Activated T-helper 1 cell treated with anti-CD3 and anti-CD28 coated beads, Interleukin-12 subunit alpha, Interleukin-12 subunit beta, Interleukin-2, Interleukin-4 antibody, amounts not matched to agents 30 ng/mL and 10 ng/mL and 1 ng/mL, durations not matched to agents 14 hours and 24 hours and 36 hours (primary cell): ENCODE results near the gene JMY. TPM values are rescaled to one million over a fixed set of nuclear protein-coding genes. Genes with fewer than 3 reads are reported as not detected.
"Not testable (repeated sequence)": the region's sequence is repeated elsewhere in the genome, so short reads cannot be mapped to it uniquely, and the experiment has no call there.

ENCODE experiments used
- DNase-seq: peaks from one replicate; pipeline ENCODE4 v3.0.0; 2021; ENCODE audit warnings: low spot score
- H3K27ac Mint-ChIP-seq: one replicate; pipeline ENCODE4 v1.8.0; 2021; ENCODE audit warnings: mild to moderate bottlenecking, mixed read lengths
- H3K27me3 Mint-ChIP-seq: one replicate; pipeline ENCODE4 v1.8.0; 2022; ENCODE audit warnings: mild to moderate bottlenecking, moderate library complexity, mixed read lengths; ENCODE audit not compliant: insufficient read depth
- H3K36me3 Mint-ChIP-seq: one replicate; pipeline ENCODE4 v1.8.0; 2021; ENCODE audit warnings: low read depth, mixed read lengths
- H3K4me1 Mint-ChIP-seq: one replicate; pipeline ENCODE4 v1.8.0; 2021; ENCODE audit warnings: low read depth, mixed read lengths
- H3K4me3 Mint-ChIP-seq: one replicate; pipeline ENCODE4 v1.8.0; 2021; ENCODE audit warnings: mild to moderate bottlenecking, moderate library complexity, mixed read lengths
- H3K9me3 Mint-ChIP-seq: one replicate; pipeline ENCODE4 v1.8.0; 2021; ENCODE audit warnings: mixed read lengths
- intact Hi-C: fragments of 100-400 bp; cut with micrococcal nuclease; formaldehyde crosslinking; loops from one replicate; pipeline ENCODE4 v1.15.1; 2024
- total RNA-seq: library from RNA; stranded (reverse); gene quantifications from 2 replicates; pipeline ENCODE4 v1.2.3, GENCODE V29; 2022

The JMY gene
- total RNA-seq, 1 donor from 2014 or later, result 5.5 TPM

- Mint-ChIP-seq H3K27me3 (no peaks in the 10 kb centered on the region), H3K27ac (no peak overlapping the region), H3K4me1 (peaks cover 48% of the 10 kb centered on the region), H3K9me3 (no peaks in the 10 kb centered on the region), H3K4me3 (no peak overlapping the region), H3K36me3 (peaks cover 5% of the 10 kb centered on the region)
- no peak for DNase-seq
- intact Hi-C loops, result no loop called here
These were observed 6.5 kb downstream of the JMY start for GRCh38 chr5:79242242-79243039.

- no peak for DNase-seq
- Mint-ChIP-seq H3K4me1 (peaks cover 40% of the 10 kb centered on the region), H3K4me3 (no peak overlapping the region), H3K9me3 (no peaks in the 10 kb centered on the region), H3K36me3 (peaks cover 1% of the 10 kb centered on the region), H3K27ac (no peak overlapping the region), H3K27me3 (no peaks in the 10 kb centered on the region)
- intact Hi-C loops, result no loop called here
These were observed 7.3 kb downstream of the JMY start for GRCh38 chr5:79243224-79243623.

GRCh38 chr5:79254067-79254466 is 18.1 kb downstream of the JMY start:
- H3K27me3 Mint-ChIP-seq, H3K4me3 Mint-ChIP-seq, H3K9me3 Mint-ChIP-seq, H3K27ac Mint-ChIP-seq, H3K4me1 Mint-ChIP-seq, intact Hi-C loops, H3K36me3 Mint-ChIP-seq, DNase-seq: not testable (repeated sequence)

GRCh38 chr5:79255786-79256557 is 20.0 kb downstream of the JMY start:
- intact Hi-C loops, result no loop called here
- H3K36me3 Mint-ChIP-seq, result peaks cover 8% of the 10 kb centered on the region
- no peak for DNase-seq
- no peaks in the 10 kb centered on the region for H3K27me3 Mint-ChIP-seq
- peaks cover 8% of the 10 kb centered on the region for H3K4me1 Mint-ChIP-seq
- no peaks in the 10 kb centered on the region for H3K9me3 Mint-ChIP-seq
- H3K27ac Mint-ChIP-seq, result no peak overlapping the region
- H3K4me3 Mint-ChIP-seq, result no peak overlapping the region

GRCh38 chr5:79256563-79256962 is 20.6 kb downstream of the JMY start:
- H3K4me1 Mint-ChIP-seq, result peaks cover 8% of the 10 kb centered on the region
- intact Hi-C loops, result no loop called here
- peaks cover 8% of the 10 kb centered on the region for H3K36me3 Mint-ChIP-seq
- no peaks in the 10 kb centered on the region for H3K27me3 Mint-ChIP-seq
- H3K27ac Mint-ChIP-seq, result no peak overlapping the region
- H3K9me3 Mint-ChIP-seq, result no peaks in the 10 kb centered on the region
- DNase-seq, result no peak
- no peak overlapping the region for H3K4me3 Mint-ChIP-seq

GRCh38 chr5:79257314-79257713 is 21.4 kb downstream of the JMY start:
- H3K9me3 Mint-ChIP-seq, result no peaks in the 10 kb centered on the region
- intact Hi-C loops, result no loop called here

GRCh38 chr5:79258801-79259200 is 22.9 kb downstream of the JMY start:
- Mint-ChIP-seq H3K9me3 (no peaks in the 10 kb centered on the region), H3K36me3 (peaks cover 5% of the 10 kb centered on the region), H3K27me3 (no peaks in the 10 kb centered on the region), H3K4me3 (no peak overlapping the region), H3K4me1 (peaks cover 15% of the 10 kb centered on the region), H3K27ac (no peak overlapping the region)
- DNase-seq, result no peak
- intact Hi-C loops, result no loop called here

More at GRCh38 chr5:79257314-79257713, 21.4 kb downstream of the JMY start:
- no peaks in the 10 kb centered on the region for H3K27me3 Mint-ChIP-seq
- H3K4me1 Mint-ChIP-seq, result peaks cover 8% of the 10 kb centered on the region
- no peak overlapping the region for H3K4me3 Mint-ChIP-seq
- H3K27ac Mint-ChIP-seq, result no peak overlapping the region
- no peak for DNase-seq
- H3K36me3 Mint-ChIP-seq, result peaks cover 8% of the 10 kb centered on the region

GRCh38 chr5:79259383-79259782 is 23.5 kb downstream of the JMY start:
- Mint-ChIP-seq H3K27me3 (no peaks in the 10 kb centered on the region), H3K9me3 (no peaks in the 10 kb centered on the region), H3K27ac (no peak overlapping the region), H3K4me3 (no peak overlapping the region), H3K4me1 (peaks cover 15% of the 10 kb centered on the region), H3K36me3 (peaks cover 4% of the 10 kb centered on the region)
- no peak for DNase-seq
- intact Hi-C loops, result no loop called here

- Mint-ChIP-seq H3K36me3 (peaks cover 3% of the 10 kb centered on the region), H3K27ac (no peak overlapping the region), H3K9me3 (no peaks in the 10 kb centered on the region), H3K27me3 (no peaks in the 10 kb centered on the region), H3K4me1 (peaks cover 15% of the 10 kb centered on the region), H3K4me3 (no peak overlapping the region)
- no peak for DNase-seq
- intact Hi-C loops, result no loop called here
These were observed 23.9 kb downstream of the JMY start for GRCh38 chr5:79259810-79260209.

- no peak for DNase-seq
- H3K9me3 Mint-ChIP-seq, result no peaks in the 10 kb centered on the region
- H3K36me3 Mint-ChIP-seq, result no peaks in the 10 kb centered on the region
- H3K4me1 Mint-ChIP-seq, result peaks cover 7% of the 10 kb centered on the region
- intact Hi-C loops, result no loop called here
- no peaks in the 10 kb centered on the region for H3K27me3 Mint-ChIP-seq
- H3K4me3 Mint-ChIP-seq, result no peak overlapping the region
- H3K27ac Mint-ChIP-seq, result no peak overlapping the region
These were observed 26.0 kb downstream of the JMY start for GRCh38 chr5:79261897-79262296.

GRCh38 chr5:79263290-79263689 is 27.4 kb downstream of the JMY start:
- no peak overlapping the region for H3K27ac Mint-ChIP-seq
- no peaks in the 10 kb centered on the region for H3K27me3 Mint-ChIP-seq
- no peak for DNase-seq
- no peaks in the 10 kb centered on the region for H3K9me3 Mint-ChIP-seq
- no peaks in the 10 kb centered on the region for H3K36me3 Mint-ChIP-seq
- intact Hi-C loops, result no loop called here
- H3K4me3 Mint-ChIP-seq, result no peak overlapping the region
- H3K4me1 Mint-ChIP-seq, result peaks cover 7% of the 10 kb centered on the region

- DNase-seq, result no peak
- no peaks in the 10 kb centered on the region for H3K9me3 Mint-ChIP-seq
- H3K4me1 Mint-ChIP-seq, result peaks cover 7% of the 10 kb centered on the region
- no peak overlapping the region for H3K4me3 Mint-ChIP-seq
- no peak overlapping the region for H3K27ac Mint-ChIP-seq
- intact Hi-C loops, result no loop called here
- peaks cover 1% of the 10 kb centered on the region for H3K36me3 Mint-ChIP-seq
- no peaks in the 10 kb centered on the region for H3K27me3 Mint-ChIP-seq
These were observed 31.2 kb downstream of the JMY start for GRCh38 chr5:79267180-79267579.

GRCh38 chr5:79269733-79270166 is 33.8 kb downstream of the JMY start:
- DNase-seq, result no peak
- H3K4me1 Mint-ChIP-seq, result no peaks in the 10 kb centered on the region
- H3K27me3 Mint-ChIP-seq, result no peaks in the 10 kb centered on the region
- intact Hi-C loops, result no loop called here
- no peaks in the 10 kb centered on the region for H3K9me3 Mint-ChIP-seq
- H3K36me3 Mint-ChIP-seq, result peaks cover 1% of the 10 kb centered on the region
- no peak overlapping the region for H3K4me3 Mint-ChIP-seq
- H3K27ac Mint-ChIP-seq, result no peak overlapping the region
